GM21717 (cell line): ENCODE measurements around the gene UXS1.

Source experiments
- ATAC-seq: cut with Tn5 transposase; IDR thresholded peaks from one replicate; pipeline ENCODE4 v1.9.1; 2021; ENCODE audit warnings: mild to moderate bottlenecking, moderate library complexity; ENCODE audit not compliant: unreplicated experiment

The UXS1 gene

GRCh38 chr2:106113361-106113966, 80.6 kb downstream of the UXS1 start:
- ATAC-seq: no peak

- ATAC-seq: no peak
These were observed 82.1 kb downstream of the UXS1 start for GRCh38 chr2:106111882-106112571.

GRCh38 chr2:106109675-106110424, 84.3 kb downstream of the UXS1 start:
- ATAC-seq: no peak

- no peak for ATAC-seq
These were observed 85.3 kb downstream of the UXS1 start for GRCh38 chr2:106108791-106109190.

- ATAC-seq: no peak
These were observed 85.8 kb downstream of the UXS1 start for GRCh38 chr2:106108351-106108750.

- ATAC-seq: peak; percentile 68
These were observed 86.5 kb downstream of the UXS1 start for GRCh38 chr2:106107509-106108131.

GRCh38 chr2:106106622-106107508, 87.2 kb downstream of the UXS1 start:
- ATAC-seq: peak; percentile 47

GRCh38 chr2:106105151-106105922, 88.8 kb downstream of the UXS1 start:
- ATAC-seq: no peak

GRCh38 chr2:106104332-106105062, 89.6 kb downstream of the UXS1 start:
- no peak for ATAC-seq

GRCh38 chr2:106099691-106100090, 94.4 kb downstream of the UXS1 start:
- no peak for ATAC-seq

- no peak for ATAC-seq
These were observed 95.4 kb downstream of the UXS1 start for GRCh38 chr2:106098664-106099063.

GRCh38 chr2:106098081-106098480, 96.0 kb downstream of the UXS1 start:
- ATAC-seq: no peak

GRCh38 chr2:106097038-106098000, 96.8 kb downstream of the UXS1 start:
- no peak for ATAC-seq

GRCh38 chr2:106096299-106097037, 97.6 kb downstream of the UXS1 start:
- no peak for ATAC-seq

- ATAC-seq: no peak
These were observed 98.4 kb downstream of the UXS1 start for GRCh38 chr2:106095478-106096298.

GRCh38 chr2:106094131-106094841, 99.8 kb downstream of the UXS1 start:
- no peak for ATAC-seq
